ENCODE measurements around the gene ADAMTS18. TPM values are rescaled to one million over a fixed set of nuclear protein-coding genes. Genes with fewer than 3 reads are reported as not detected.

The ADAMTS18 gene
- total and polyA plus RNA-seq, 4 donors, result under 0.01 to 0.17 TPM; not detected in 2

DNA sequence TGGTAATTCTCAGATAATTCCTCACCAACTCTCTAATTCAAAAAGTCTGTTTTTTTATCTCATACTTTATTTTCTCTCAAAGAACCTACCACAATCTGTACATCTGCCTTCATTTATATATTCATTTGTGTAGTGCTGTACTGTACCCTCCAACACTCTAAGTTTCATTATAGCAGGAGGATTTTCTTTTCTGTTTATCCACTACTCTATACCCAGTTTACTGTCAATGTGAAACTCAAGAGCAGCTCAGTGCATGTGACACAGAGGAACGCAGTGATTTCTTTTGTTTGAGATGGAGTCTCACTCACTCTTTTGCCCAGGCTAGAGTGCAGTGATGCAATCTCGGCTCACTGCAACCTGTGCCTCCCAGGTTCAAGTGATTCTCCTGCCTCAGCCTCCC is 117.8 kb downstream of the ADAMTS18 start:
- H3K9me3 ChIP-seq (ENCODE audit: control insufficient read depth in 4 of 4, low read length in 3 of 4), result no peaks in the 10 kb centered on the region
- no peak for DNase-seq (ENCODE audit: low spot score)
- H3K27me3 ChIP-seq (ENCODE audit: control insufficient read depth in 4 of 4, insufficient read depth in 4 of 4, low read length in 3 of 4), result peaks cover 0 to 3% (median 1%) of the 10 kb centered on the region in 4 donors
- H3K9ac ChIP-seq (ENCODE audit: low read depth in 1 of 2, low read length in 2 of 2), result no peak overlapping the region
- H3K4me3 ChIP-seq (ENCODE audit: low read depth in 1 of 3, low read length in 3 of 3), result no peak overlapping the region
- no peaks in the 10 kb centered on the region for H3K36me3 ChIP-seq (ENCODE audit: control insufficient read depth in 4 of 4, insufficient read depth in 3 of 4, low read depth in 1 of 4, low read length in 3 of 4)
- WGBS, result 75% methylated on average over 2 of the region's 2 CpGs
- no peak overlapping the region for H3K27ac ChIP-seq (ENCODE audit: low read depth in 1 of 2, low read length in 2 of 2)
- TF ChIP-seq, protein P1, sequence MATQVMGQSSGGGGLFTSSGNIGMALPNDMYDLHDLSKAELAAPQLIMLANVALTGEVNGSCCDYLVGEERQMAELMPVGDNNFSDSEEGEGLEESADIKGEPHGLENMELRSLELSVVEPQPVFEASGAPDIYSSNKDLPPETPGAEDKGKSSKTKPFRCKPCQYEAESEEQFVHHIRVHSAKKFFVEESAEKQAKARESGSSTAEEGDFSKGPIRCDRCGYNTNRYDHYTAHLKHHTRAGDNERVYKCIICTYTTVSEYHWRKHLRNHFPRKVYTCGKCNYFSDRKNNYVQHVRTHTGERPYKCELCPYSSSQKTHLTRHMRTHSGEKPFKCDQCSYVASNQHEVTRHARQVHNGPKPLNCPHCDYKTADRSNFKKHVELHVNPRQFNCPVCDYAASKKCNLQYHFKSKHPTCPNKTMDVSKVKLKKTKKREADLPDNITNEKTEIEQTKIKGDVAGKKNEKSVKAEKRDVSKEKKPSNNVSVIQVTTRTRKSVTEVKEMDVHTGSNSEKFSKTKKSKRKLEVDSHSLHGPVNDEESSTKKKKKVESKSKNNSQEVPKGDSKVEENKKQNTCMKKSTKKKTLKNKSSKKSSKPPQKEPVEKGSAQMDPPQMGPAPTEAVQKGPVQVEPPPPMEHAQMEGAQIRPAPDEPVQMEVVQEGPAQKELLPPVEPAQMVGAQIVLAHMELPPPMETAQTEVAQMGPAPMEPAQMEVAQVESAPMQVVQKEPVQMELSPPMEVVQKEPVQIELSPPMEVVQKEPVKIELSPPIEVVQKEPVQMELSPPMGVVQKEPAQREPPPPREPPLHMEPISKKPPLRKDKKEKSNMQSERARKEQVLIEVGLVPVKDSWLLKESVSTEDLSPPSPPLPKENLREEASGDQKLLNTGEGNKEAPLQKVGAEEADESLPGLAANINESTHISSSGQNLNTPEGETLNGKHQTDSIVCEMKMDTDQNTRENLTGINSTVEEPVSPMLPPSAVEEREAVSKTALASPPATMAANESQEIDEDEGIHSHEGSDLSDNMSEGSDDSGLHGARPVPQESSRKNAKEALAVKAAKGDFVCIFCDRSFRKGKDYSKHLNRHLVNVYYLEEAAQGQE (IDR thresholded peaks at IDR 0.05), result no peak
- TF ChIP-seq HNF4G (IDR thresholded peaks at IDR 0.05), result no peak
- no peak for TF ChIP-seq RXRA (IDR thresholded peaks at IDR 0.05)
- TF ChIP-seq ATF3 (IDR thresholded peaks at IDR 0.05), result no peak
- no peak for TF ChIP-seq FOXA2 (IDR thresholded peaks at IDR 0.05)
- no peak for TF ChIP-seq JUND (IDR thresholded peaks at IDR 0.05)
- no peak for TF ChIP-seq FOXA1 (IDR thresholded peaks at IDR 0.05)
- TF ChIP-seq, protein P2, sequence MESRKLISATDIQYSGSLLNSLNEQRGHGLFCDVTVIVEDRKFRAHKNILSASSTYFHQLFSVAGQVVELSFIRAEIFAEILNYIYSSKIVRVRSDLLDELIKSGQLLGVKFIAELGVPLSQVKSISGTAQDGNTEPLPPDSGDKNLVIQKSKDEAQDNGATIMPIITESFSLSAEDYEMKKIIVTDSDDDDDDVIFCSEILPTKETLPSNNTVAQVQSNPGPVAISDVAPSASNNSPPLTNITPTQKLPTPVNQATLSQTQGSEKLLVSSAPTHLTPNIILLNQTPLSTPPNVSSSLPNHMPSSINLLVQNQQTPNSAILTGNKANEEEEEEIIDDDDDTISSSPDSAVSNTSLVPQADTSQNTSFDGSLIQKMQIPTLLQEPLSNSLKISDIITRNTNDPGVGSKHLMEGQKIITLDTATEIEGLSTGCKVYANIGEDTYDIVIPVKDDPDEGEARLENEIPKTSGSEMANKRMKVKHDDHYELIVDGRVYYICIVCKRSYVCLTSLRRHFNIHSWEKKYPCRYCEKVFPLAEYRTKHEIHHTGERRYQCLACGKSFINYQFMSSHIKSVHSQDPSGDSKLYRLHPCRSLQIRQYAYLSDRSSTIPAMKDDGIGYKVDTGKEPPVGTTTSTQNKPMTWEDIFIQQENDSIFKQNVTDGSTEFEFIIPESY (IDR thresholded peaks at IDR 0.05), result no peak
- no peak for TF ChIP-seq HNF4A (conservative IDR thresholded peaks at IDR 0.05)
- TF ChIP-seq EGR1 (IDR thresholded peaks at IDR 0.05; ENCODE audit: low read depth in 2 of 2), result no peak
- TF ChIP-seq, protein P3, sequence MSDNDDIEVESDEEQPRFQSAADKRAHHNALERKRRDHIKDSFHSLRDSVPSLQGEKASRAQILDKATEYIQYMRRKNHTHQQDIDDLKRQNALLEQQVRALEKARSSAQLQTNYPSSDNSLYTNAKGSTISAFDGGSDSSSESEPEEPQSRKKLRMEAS (IDR thresholded peaks at IDR 0.05), result no peak
- TF ChIP-seq YY1 (IDR thresholded peaks at IDR 0.05), result no peak
- no peak for TF ChIP-seq NR2F2 (IDR thresholded peaks at IDR 0.05)
- no peak for TF ChIP-seq GABPA (IDR thresholded peaks at IDR 0.05 in 1 of 2, conservative IDR thresholded peaks at IDR 0.05 in 1 of 2)
- TF ChIP-seq, protein P4, sequence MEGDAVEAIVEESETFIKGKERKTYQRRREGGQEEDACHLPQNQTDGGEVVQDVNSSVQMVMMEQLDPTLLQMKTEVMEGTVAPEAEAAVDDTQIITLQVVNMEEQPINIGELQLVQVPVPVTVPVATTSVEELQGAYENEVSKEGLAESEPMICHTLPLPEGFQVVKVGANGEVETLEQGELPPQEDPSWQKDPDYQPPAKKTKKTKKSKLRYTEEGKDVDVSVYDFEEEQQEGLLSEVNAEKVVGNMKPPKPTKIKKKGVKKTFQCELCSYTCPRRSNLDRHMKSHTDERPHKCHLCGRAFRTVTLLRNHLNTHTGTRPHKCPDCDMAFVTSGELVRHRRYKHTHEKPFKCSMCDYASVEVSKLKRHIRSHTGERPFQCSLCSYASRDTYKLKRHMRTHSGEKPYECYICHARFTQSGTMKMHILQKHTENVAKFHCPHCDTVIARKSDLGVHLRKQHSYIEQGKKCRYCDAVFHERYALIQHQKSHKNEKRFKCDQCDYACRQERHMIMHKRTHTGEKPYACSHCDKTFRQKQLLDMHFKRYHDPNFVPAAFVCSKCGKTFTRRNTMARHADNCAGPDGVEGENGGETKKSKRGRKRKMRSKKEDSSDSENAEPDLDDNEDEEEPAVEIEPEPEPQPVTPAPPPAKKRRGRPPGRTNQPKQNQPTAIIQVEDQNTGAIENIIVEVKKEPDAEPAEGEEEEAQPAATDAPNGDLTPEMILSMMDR (IDR thresholded peaks at IDR 0.05; ENCODE audit: low read depth, low read length, missing input control), result no peak
- no peak for TF ChIP-seq RAD21 (IDR thresholded peaks at IDR 0.05)
- TF ChIP-seq TAF1 (conservative IDR thresholded peaks at IDR 0.05), result no peak
- TF ChIP-seq SP1 (IDR thresholded peaks at IDR 0.05), result no peak
- no peaks in the 10 kb centered on the region for H3K4me1 ChIP-seq (ENCODE audit: control insufficient read depth in 4 of 4, insufficient read depth in 4 of 4, low read length in 3 of 4)

Data from liver (tissue), 9 donors.